GM12873 (cell line): Measurements from ENCODE around the gene ANKRD55.
A peak's percentile ranks its signal among the peaks of the same experiment; 100 is the strongest.

Source experiments
- TF ChIP-seq, protein P1 (sequence below): IDR thresholded peaks from 2 replicates; pipeline ENCODE4 v1.5.1; 2012; ENCODE audit warnings: low read depth, mild to moderate bottlenecking, moderate library complexity, low read length, control low read depth; ENCODE audit not compliant: insufficient read depth; ENCODE audit errors: missing control alignments

The ANKRD55 gene

DNA sequence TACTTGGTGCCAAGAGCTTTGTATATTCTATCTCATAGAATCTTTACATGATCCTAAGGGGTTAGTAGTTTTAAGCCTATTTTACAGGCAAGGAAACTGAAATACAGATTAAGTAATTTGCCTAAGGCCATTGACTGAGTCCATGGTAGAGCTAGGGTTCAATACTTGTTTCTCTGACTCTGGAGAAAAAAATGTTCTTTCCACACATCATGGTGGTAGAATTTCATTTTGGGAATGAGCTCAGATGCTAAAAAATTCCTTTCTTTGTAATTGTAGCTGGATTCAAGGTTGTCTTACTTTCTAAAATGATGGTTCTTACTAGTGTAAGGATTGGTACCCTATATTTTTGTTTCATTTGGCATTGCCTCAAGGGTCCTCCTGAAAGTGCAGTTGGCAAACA lies 86.0 kb downstream of the ANKRD55 start:
- TF ChIP-seq, protein P1, sequence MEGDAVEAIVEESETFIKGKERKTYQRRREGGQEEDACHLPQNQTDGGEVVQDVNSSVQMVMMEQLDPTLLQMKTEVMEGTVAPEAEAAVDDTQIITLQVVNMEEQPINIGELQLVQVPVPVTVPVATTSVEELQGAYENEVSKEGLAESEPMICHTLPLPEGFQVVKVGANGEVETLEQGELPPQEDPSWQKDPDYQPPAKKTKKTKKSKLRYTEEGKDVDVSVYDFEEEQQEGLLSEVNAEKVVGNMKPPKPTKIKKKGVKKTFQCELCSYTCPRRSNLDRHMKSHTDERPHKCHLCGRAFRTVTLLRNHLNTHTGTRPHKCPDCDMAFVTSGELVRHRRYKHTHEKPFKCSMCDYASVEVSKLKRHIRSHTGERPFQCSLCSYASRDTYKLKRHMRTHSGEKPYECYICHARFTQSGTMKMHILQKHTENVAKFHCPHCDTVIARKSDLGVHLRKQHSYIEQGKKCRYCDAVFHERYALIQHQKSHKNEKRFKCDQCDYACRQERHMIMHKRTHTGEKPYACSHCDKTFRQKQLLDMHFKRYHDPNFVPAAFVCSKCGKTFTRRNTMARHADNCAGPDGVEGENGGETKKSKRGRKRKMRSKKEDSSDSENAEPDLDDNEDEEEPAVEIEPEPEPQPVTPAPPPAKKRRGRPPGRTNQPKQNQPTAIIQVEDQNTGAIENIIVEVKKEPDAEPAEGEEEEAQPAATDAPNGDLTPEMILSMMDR: no peak

DNA sequence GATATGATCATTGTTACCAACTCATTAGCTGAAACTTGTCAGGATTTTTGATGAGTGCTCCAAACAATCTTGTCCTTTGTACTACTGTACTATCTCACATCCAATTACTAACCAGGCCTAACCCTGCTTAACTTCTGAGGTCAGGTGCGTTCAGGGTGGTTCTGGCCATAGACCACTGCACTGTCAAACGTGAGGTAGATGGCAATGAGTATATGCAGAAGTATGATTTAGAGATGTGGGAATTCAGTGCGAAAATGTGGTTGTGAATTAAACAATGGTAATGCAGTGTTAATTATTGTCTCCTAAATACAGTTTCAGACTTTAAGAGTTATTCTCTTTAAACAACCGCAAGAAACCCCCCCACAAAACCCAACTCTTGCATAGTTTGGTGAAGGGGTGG lies 86.5 kb downstream of the ANKRD55 start:
- TF ChIP-seq, protein P1: no peak

DNA sequence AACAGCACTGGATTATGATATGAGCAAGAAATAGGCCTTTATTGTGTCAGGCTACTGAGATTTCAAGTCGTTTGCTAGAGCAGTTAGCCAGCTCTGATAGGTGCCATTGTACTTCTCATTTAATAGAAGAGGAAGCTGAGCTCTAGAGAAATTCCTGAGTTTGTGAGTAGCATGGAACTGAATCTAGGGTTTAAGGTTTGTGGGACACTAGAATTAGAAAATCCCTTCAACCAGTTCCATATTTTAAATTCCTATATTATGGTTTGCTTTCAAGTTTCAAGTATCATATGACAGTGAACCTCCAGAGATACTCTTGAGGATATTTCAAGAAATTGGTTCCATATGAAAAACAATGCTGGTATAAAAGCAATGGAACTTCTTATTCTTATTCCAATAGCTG lies 87.6 kb downstream of the ANKRD55 start:
- TF ChIP-seq, protein P1: no peak

DNA sequence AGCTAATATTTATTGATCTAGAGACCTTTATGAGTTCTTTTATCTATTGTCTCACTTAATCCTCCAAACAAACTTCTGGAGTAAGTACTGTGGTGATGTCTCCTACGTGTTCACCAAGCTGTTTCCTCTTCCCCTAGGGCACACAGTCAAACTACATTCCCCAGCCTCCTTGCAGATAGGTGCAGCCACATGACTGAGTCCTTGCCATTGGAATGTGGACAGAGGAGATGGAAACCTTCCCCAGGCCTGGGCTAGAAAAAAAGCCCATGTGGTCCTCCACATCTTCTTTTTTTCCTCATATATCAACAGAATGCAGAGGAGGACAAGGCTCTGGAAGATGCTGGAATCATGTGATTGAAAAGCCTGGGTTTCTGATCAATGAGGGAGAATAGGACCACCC lies 88.0 kb downstream of the ANKRD55 start:
- TF ChIP-seq, protein P1: no peak

DNA sequence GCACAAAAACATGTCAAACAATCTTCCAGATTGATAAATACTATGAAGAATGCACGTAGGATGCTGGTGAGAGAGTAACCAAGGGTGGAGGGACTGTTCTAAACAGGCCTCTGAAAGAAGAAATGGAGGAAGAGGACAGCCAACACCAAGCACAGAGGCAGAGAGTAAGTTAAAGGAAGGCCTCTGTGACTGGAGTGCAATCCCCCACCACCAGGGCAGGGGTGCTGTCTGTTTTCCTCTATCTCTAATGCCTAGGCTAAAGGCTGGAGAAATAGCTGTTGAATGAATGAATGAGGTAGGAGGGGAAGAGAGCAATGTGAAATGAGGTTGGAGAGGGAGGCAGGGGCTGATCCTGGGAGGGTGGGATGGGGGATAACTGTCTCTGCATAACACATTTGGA lies 88.9 kb downstream of the ANKRD55 start:
- TF ChIP-seq, protein P1: peak; percentile 19

DNA sequence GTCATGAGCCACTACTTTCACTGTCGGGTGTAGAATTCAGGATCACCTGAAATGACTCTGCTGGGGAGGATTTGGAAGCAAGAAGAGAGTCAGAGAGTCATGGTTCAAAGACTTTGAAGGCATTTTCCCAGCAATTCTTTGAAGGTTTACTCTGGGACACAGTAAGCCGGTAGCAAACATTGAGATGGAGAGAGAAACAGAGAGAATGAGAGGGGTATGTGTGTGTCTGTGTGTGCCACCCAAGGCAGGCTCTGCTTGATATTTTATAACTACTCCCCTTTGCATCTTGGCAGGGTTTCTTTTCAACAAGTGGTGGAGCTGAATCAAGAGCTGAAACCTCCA lies 89.8 kb downstream of the ANKRD55 start:
- TF ChIP-seq, protein P1: no peak

DNA sequence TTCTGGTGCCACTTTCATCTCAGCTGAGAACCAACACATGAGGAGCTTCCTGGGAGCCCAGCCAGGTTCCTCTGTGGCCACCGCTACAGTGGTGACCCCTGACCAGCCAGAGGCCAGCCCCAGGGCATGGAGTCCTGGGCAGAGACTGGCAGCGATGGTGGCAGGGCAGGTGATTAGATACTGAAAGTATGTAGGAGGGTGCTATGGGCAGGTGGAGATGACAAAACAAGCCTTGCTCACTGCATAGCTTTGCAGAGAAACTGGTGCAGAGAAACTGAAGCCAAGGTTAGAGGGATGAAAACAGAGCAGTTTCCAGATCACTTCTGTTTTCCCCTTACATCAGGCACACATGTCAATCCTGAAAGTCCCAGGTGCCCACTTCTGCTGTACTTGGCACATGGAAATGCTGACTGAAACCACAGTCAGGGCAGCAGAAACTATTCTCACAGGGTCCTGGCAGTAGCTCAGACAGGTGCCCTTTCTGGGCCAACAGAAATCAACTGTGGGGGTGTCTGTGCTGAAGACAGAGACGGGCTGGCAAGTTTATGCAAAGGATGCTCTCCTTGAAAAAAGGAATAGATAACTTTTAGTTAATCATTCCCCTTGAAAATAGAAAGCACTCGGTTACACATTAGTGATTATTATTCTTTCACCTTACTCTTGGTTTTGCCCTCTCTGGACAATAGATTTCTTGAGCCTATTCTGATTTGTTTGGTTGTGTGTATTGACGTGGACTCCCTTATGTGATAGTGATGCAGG lies 90.3 kb downstream of the ANKRD55 start:
- TF ChIP-seq, protein P1: no peak

DNA sequence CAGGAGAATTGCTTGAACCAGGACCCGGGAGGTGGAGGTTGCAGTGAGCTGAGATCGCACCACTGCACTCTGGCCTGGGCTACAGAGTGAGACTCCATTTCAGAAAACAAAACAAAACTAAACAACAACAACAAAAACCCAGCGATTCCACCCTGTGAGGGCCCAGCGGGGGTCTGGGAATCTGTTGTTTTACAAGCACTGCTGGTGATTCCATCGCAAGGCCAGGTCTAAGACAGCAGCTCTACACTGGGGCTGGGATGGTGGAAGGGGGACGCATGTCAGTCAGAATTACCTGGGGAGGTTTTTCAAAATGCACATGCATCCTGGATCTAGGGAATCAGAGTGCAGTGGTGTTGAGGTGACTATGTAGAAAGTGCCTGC lies 90.9 kb downstream of the ANKRD55 start:
- TF ChIP-seq, protein P1: no peak
